Thoracic aorta (tissue), 2 donors: ENCODE data around the gene SELENOK. TPM values are rescaled to one million over a fixed set of nuclear protein-coding genes. Genes with fewer than 3 reads are reported as not detected.

Experiments used
- ATAC-seq: fragments of 150-250 bp; one replicate; pipeline ENCODE4 v1.8.0; 2017; ENCODE audit warnings: low read depth; ENCODE audit not compliant: insufficient number of reproducible peaks, low FRiP score
- DNase-seq: peaks from one replicate; pipeline ENCODE4 v3.0.0-alpha.2; 2020; ENCODE audit warnings: low spot score
- H3K27ac ChIP-seq, 2 donors: fragments of 200-600 bp; sonication (generic); 1 replicate in 1 of 2; 2 replicates in 1 of 2; pipeline ENCODE4 v1.5.1; 2016; ENCODE audit warnings: mild to moderate bottlenecking in 2 of 2, moderate library complexity in 2 of 2
- H3K27me3 ChIP-seq: fragments of 200-600 bp; sonication (generic); replicated peaks from 2 replicates; pipeline ENCODE4 v1.6.0; 2016; ENCODE audit warnings: mild to moderate bottlenecking; ENCODE audit not compliant: insufficient read depth
- H3K36me3 ChIP-seq: fragments of 200-600 bp; sonication (generic); one replicate; pipeline ENCODE4 v1.5.1; 2016
- H3K4me1 ChIP-seq, 2 donors: fragments of 200-600 bp; sonication (generic); 1 replicate in 1 of 2; 2 replicates in 1 of 2; pipeline versions ENCODE4 v1.5.1 to v1.6.0; 2016; ENCODE audit warnings: low read depth in 2 of 2, mild to moderate bottlenecking in 1 of 2; ENCODE audit not compliant: control insufficient read depth in 1 of 2
- H3K4me3 ChIP-seq: fragments of 200-600 bp; sonication (generic); 2 replicates; pipeline ENCODE4 v1.5.1; 2016; ENCODE audit warnings: mild to moderate bottlenecking
- H3K9me3 ChIP-seq: fragments of 200-600 bp; sonication (generic); 2 replicates; pipeline ENCODE4 v1.5.1; 2016
- total RNA-seq, 2 donors: library from RNA; depleted of rRNA; stranded (reverse); fragments of >200 nt; gene quantifications; one replicate each; pipeline versions ENCODE4 v1.1.0 to v1.2.3, GENCODE V29; 2016
- TF ChIP-seq, protein P1 (sequence below): fragments of 200-600 bp; sonication (generic); IDR thresholded peaks from one replicate; pipeline ENCODE4 v1.5.1; 2019; ENCODE audit warnings: antibody characterized with exemption

SELENOK gene
- total RNA-seq, 2 donors from 2014 or later = 22.6 to 36.8 TPM

DNA sequence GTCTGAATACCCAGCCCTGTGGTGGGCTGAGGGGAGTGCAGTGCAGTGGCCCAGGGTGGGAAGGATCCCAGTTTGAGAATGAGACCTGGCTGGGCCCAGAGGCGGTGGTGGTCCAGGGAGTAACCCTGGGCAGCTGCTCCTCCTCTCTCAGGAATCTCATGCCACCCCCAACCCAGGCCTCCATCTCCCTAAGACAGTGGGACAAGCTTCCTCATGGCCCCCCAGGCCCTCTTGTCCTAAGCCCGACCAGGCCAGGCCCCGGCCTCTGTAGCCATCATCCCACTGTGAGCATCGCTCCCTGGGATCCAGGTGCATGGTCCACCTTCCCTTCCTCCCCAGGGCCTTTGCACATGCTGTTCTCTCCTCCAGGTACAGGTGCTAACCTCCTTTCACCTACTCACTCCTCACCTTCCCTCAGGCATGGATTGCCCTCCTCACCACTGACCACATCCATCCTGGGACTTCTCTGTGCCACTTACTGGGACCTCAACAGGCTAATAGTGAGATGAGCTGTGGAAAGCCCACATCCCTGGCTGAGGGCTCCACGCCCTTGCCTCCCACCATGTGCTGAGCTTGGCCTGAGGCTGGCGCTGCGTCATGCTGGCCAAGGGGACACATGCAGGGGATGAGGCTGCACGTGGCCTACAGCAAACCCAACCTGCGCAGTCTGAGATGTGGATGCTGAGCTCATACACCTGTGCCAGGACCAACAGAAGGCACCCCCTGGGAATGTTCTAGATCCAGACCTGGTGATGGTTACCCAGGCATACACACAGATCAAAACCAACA lies 55.4 kb downstream of the SELENOK start:
- Histone ChIP-seq H3K4me1 (no peaks in the 10 kb centered on the region), H3K36me3 (no peaks in the 10 kb centered on the region), H3K4me3 (no peak overlapping the region), H3K9me3 (no peaks in the 10 kb centered on the region), H3K27ac (no peak overlapping the region), H3K27me3 (no peaks in the 10 kb centered on the region)
- DNase-seq = no peak
- no peak for ATAC-seq
- TF ChIP-seq, protein P1, sequence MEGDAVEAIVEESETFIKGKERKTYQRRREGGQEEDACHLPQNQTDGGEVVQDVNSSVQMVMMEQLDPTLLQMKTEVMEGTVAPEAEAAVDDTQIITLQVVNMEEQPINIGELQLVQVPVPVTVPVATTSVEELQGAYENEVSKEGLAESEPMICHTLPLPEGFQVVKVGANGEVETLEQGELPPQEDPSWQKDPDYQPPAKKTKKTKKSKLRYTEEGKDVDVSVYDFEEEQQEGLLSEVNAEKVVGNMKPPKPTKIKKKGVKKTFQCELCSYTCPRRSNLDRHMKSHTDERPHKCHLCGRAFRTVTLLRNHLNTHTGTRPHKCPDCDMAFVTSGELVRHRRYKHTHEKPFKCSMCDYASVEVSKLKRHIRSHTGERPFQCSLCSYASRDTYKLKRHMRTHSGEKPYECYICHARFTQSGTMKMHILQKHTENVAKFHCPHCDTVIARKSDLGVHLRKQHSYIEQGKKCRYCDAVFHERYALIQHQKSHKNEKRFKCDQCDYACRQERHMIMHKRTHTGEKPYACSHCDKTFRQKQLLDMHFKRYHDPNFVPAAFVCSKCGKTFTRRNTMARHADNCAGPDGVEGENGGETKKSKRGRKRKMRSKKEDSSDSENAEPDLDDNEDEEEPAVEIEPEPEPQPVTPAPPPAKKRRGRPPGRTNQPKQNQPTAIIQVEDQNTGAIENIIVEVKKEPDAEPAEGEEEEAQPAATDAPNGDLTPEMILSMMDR = no peak

DNA sequence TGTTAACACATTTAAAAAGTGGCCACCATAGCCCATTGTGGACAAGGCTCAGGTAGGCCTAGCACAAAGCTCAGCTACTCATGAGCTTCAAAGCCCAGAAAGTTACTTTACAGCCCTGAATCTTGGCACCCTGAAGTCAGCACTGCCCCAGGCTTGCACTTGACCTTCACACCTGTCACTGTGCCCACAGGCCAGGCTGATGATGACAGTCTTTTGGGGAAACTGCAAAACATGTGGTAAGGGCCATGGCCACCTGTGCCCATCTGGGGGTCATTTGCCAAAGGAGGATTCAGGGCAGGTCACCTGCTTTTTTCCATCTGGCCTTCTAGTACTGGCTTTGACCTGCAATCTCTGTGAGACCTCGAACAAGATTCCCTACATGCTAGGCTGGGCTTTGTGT lies 56.4 kb downstream of the SELENOK start:
- Histone ChIP-seq H3K36me3 (no peaks in the 10 kb centered on the region), H3K4me3 (no peak overlapping the region), H3K27ac (no peak overlapping the region), H3K4me1 (no peaks in the 10 kb centered on the region), H3K27me3 (no peaks in the 10 kb centered on the region), H3K9me3 (no peaks in the 10 kb centered on the region)
- no peak for ATAC-seq
- no peak for DNase-seq
- TF ChIP-seq, protein P1 = no peak

DNA sequence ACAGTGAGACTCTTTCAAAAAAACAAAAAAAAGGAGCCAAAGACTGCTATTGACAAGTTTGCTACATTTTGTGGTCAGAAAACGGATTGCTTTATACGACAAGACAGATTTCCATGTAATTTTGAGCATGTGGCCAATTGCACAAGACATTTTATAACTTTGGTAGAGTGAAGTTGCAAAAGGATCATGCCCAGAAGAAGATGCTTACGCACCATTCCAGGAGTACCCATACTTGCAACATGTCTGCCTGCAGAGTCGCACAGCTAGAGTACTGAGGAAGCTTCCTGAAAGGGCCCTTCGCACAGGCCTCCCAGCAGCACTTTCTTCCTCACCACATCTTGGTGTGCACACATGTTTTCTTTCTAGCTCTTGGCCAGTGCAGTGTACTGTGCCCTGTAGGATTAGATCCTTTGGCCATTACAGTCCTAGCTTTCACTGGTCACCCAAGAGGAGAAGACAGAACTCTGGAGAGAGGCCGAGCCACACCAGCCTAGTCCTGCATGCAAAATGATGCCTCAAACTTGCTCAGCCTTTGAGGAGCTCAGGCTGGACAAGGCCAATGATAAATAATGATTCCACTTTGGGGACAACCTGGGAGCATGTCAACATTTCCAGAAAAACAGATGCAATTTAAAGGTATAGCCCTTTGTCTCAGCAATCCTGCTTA lies 57.1 kb downstream of the SELENOK start:
- no peaks in the 10 kb centered on the region for H3K4me1 ChIP-seq
- H3K27me3 ChIP-seq = no peaks in the 10 kb centered on the region
- H3K27ac ChIP-seq = no peak overlapping the region
- DNase-seq (no peak), ATAC-seq (no peak)
- no peak overlapping the region for H3K4me3 ChIP-seq
- TF ChIP-seq, protein P1 = no peak
- H3K36me3 ChIP-seq = no peaks in the 10 kb centered on the region
- H3K9me3 ChIP-seq = no peaks in the 10 kb centered on the region

Other genes with a start within 250 kb of the SELENOK start
- 1 to 10 TPM in 1 of 2 donors, under 1 TPM in 1; 0.68 to 8.4 TPM for gene CHDH, start 45.4 kb downstream of the SELENOK start, total RNA-seq
- 1 to 10 TPM in 1 of 2 donors, not detected in 1; 2.3 TPM for gene IL17RB, start 45.3 kb downstream of the SELENOK start, total RNA-seq
- 10 to 100 TPM; 13.1 to 22.8 TPM for gene ACTR8, start 9.7 kb downstream of the SELENOK start, total RNA-seq
- gene CACNA2D3, start 230.7 kb upstream of the SELENOK start, total RNA-seq = 1 to 10 TPM; 3.2 to 4.0 TPM